GM23338 (cell line): Measurements from ENCODE around the gene PTPRB. TPM values are rescaled to one million over a fixed set of nuclear protein-coding genes. Genes with fewer than 3 reads are reported as not detected.

Experiments used
- ATAC-seq: fragments of 200-7000 bp; cut with Tn5 transposase; 3 replicates; pipeline ENCODE4 v1.9.1; 2020
- DNase-seq: peaks from one replicate; pipeline ENCODE4 v3.0.0-alpha.2; 2015; ENCODE audit warnings: low spot score
- H2AFZ ChIP-seq: fragments of 200-600 bp; sonication (generic); 2 replicates; pipeline ENCODE4 v1.8.0; 2016; ENCODE audit warnings: antibody characterized with exemption, mild to moderate bottlenecking, moderate library complexity
- H3F3A ChIP-seq: fragments of 200-600 bp; sonication (generic); replicated peaks from 2 replicates; pipeline ENCODE4 v1.8.0; 2017; ENCODE audit warnings: antibody characterized with exemption, mixed run types, low read depth
- H3K27ac ChIP-seq: fragments of 200-600 bp; sonication (generic); 2 replicates; pipeline ENCODE4 v1.6.1; 2016; ENCODE audit warnings: low read depth
- H3K27me3 ChIP-seq: fragments of 200-600 bp; sonication (generic); 2 replicates; pipeline ENCODE4 v1.8.0; 2016; ENCODE audit warnings: mild to moderate bottlenecking, mixed run types, moderate library complexity; ENCODE audit not compliant: insufficient read depth
- H3K36me3 ChIP-seq: fragments of 200-600 bp; sonication (generic); 2 replicates; pipeline ENCODE4 v1.8.0; 2016; ENCODE audit warnings: mild to moderate bottlenecking; ENCODE audit not compliant: insufficient read depth
- H3K4me1 ChIP-seq: fragments of 200-600 bp; sonication (generic); 2 replicates; pipeline ENCODE4 v1.8.0; 2016; ENCODE audit warnings: mild to moderate bottlenecking, moderate library complexity; ENCODE audit not compliant: insufficient read depth
- H3K4me2 ChIP-seq: fragments of 200-600 bp; sonication (generic); 2 replicates; pipeline ENCODE4 v1.7.1; 2017; ENCODE audit warnings: mixed run types
- H3K4me3 ChIP-seq: fragments of 200-600 bp; sonication (generic); 2 replicates; pipeline ENCODE4 v1.6.1; 2016; ENCODE audit warnings: mixed run types
- H3K79me2 ChIP-seq: fragments of 200-600 bp; sonication (generic); replicated peaks from 2 replicates; pipeline ENCODE4 v1.8.0; 2017; ENCODE audit warnings: mild to moderate bottlenecking; ENCODE audit not compliant: insufficient read depth
- H3K9me2 ChIP-seq: fragments of 200-600 bp; sonication (generic); 2 replicates; pipeline ENCODE4 v1.8.0; 2017; ENCODE audit not compliant: insufficient read depth
- H4K20me1 ChIP-seq: fragments of 200-600 bp; sonication (generic); replicated peaks from 2 replicates; pipeline ENCODE4 v1.8.0; 2017; ENCODE audit warnings: mild to moderate bottlenecking; ENCODE audit not compliant: insufficient read depth
- H3K27ac Mint-ChIP-seq: 2 replicates; pipeline ENCODE4 v1.8.0; 2020; ENCODE audit warnings: inconsistent platforms, mild to moderate bottlenecking, moderate library complexity, mixed read lengths
- H3K27me3 Mint-ChIP-seq: 3 replicates; pipeline ENCODE4 v1.8.0; 2022; ENCODE audit warnings: low read depth, mild to moderate bottlenecking, moderate library complexity, mixed read lengths, inconsistent platforms; ENCODE audit not compliant: insufficient read depth, poor library complexity
- H3K36me3 Mint-ChIP-seq: 3 replicates; pipeline ENCODE4 v1.8.0; 2021; ENCODE audit warnings: low read depth, mild to moderate bottlenecking, inconsistent platforms, moderate library complexity, mixed read lengths
- H3K4me1 Mint-ChIP-seq: 3 replicates; pipeline ENCODE4 v1.8.0; 2020; ENCODE audit warnings: mild to moderate bottlenecking, inconsistent platforms, mixed read lengths
- H3K4me3 Mint-ChIP-seq: 3 replicates; pipeline ENCODE4 v1.8.0; 2021; ENCODE audit warnings: moderate library complexity, mild to moderate bottlenecking, inconsistent platforms, mixed read lengths
- H3K9me3 Mint-ChIP-seq: 3 replicates; pipeline ENCODE4 v1.8.0; 2020; ENCODE audit warnings: moderate library complexity, mild to moderate bottlenecking, inconsistent platforms, mixed read lengths
- CREB1 ChIP-seq: fragments of 250-450 bp; sonication (Bioruptor Pico); IDR thresholded peaks from 2 replicates; pipeline ENCODE4 v1.5.0; 2020; ENCODE audit warnings: low read depth, mild to moderate bottlenecking, moderate library complexity
- ETS1 ChIP-seq: IDR thresholded peaks from 2 replicates; pipeline ENCODE4 v1.6.1; 2016; ENCODE audit warnings: antibody characterized with exemption
- JUNB ChIP-seq: IDR thresholded peaks from one replicate; pipeline ENCODE4 v1.6.1; 2016; ENCODE audit warnings: antibody characterized with exemption; ENCODE audit not compliant: unreplicated experiment
- NANOG ChIP-seq: IDR thresholded peaks from 2 replicates; pipeline ENCODE4 v1.6.1; 2016; ENCODE audit warnings: antibody characterized with exemption, borderline replicate concordance
- POLR2AphosphoS5 ChIP-seq: IDR thresholded peaks from 2 replicates; pipeline ENCODE4 v1.6.1; 2016; ENCODE audit warnings: antibody characterized with exemption, low read depth
- STAT1 ChIP-seq: IDR thresholded peaks from one replicate; pipeline ENCODE4 v1.6.1; 2016; ENCODE audit warnings: antibody characterized with exemption; ENCODE audit not compliant: unreplicated experiment
- ZNF114 ChIP-seq: fragments of 250-450 bp; sonication (Bioruptor Pico); IDR thresholded peaks from 2 replicates; pipeline ENCODE4 v1.5.0; 2020; ENCODE audit warnings: mild to moderate bottlenecking, moderate library complexity
- polyA plus RNA-seq: library from polyadenylated mRNA; unstranded; fragments of >200 nt; fragmentation: Nextera tagmentation; extraction: Ambion mirVana; gene quantifications from 2 replicates; pipeline ENCODE4 v1.2.1, GENCODE V29; 2016
- total RNA-seq: library from RNA; depleted of rRNA; stranded (reverse); fragments of >200 nt; shearing (Covaris generic); gene quantifications from 2 replicates; pipeline ENCODE4 v1.2.3, GENCODE V29; 2014
- TF ChIP-seq, protein P1 (sequence below): fragments of 250-450 bp; sonication (Bioruptor Pico); IDR thresholded peaks from 2 replicates; pipeline ENCODE4 v1.5.0; 2020; ENCODE audit warnings: mild to moderate bottlenecking, moderate library complexity
- TF ChIP-seq, protein P2 (sequence below), 2 experiments: fragments of 200-600 bp in 1 of 2; sonication (generic) in 1 of 2; conservative IDR thresholded peaks; 2 replicates each; pipeline versions ENCODE4 v1.5.1 to v1.6.1; 2016 to 2017; ENCODE audit warnings: antibody characterized with exemption in 2 of 2, low read depth in 2 of 2, mild to moderate bottlenecking in 2 of 2, moderate library complexity in 1 of 2

PTPRB gene
- total and polyA plus RNA-seq, 2 experiments from 2014 or later: 0.13 to 1.7 TPM

DNA sequence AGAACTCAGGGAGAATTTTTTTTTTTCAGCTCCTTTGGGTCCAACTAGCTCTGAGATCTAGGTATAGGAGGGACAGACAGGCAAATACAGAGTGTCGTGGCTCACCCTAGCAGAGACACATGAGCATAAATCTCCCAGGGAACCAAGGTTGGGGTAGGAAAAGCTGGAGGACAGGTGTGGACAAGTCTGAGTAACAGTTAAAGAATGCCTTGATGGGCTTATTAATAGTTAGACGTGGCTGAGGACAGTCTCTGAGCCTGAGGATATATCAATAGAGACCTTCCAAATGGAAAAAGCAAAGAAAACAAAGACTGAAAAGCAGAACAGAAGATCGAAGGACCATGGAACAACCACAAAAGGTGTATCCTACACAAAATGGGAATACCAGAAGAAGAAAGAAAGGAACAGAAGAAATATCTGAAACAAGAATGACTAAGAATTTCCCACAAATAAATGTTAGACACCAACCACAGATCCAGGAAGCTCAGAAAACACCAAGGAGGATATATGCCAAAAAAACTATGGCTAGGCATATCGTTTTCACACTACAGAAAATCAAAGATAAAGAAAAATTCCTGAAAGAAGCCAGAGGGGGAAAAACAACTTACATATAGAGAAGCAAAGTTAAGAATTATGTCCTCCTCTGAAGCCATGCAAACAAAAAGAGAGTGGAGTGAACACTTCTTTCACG, 80.9 kb downstream of the PTPRB start:
- Histone ChIP-seq H2AFZ (no peak overlapping the region), H3K9me2 (no peaks in the 10 kb centered on the region; the same call in 1 of the 2 replicates), H3K4me3 (no peak overlapping the region), H3F3A (no peaks in the 10 kb centered on the region), H3K4me1 (peaks cover 9% of the 10 kb centered on the region; the same call in 1 of the 2 replicates), H3K4me2 (no peak overlapping the region), H3K27ac (no peak overlapping the region), H3K79me2 (no peaks in the 10 kb centered on the region), H4K20me1 (no peaks in the 10 kb centered on the region), H3K36me3 (no peaks in the 10 kb centered on the region), H3K27me3 (no peaks in the 10 kb centered on the region)
- H3K36me3 Mint-ChIP-seq: no peaks in the 10 kb centered on the region
- H3K9me3 Mint-ChIP-seq: no peaks in the 10 kb centered on the region
- no peaks in the 10 kb centered on the region for H3K27me3 Mint-ChIP-seq
- no peak overlapping the region for H3K27ac Mint-ChIP-seq
- DNase-seq (no peak), ATAC-seq (no peak)
- no peak for TF ChIP-seq ZNF114 (CRISPR knock-in tag)
- TF ChIP-seq, protein P1, sequence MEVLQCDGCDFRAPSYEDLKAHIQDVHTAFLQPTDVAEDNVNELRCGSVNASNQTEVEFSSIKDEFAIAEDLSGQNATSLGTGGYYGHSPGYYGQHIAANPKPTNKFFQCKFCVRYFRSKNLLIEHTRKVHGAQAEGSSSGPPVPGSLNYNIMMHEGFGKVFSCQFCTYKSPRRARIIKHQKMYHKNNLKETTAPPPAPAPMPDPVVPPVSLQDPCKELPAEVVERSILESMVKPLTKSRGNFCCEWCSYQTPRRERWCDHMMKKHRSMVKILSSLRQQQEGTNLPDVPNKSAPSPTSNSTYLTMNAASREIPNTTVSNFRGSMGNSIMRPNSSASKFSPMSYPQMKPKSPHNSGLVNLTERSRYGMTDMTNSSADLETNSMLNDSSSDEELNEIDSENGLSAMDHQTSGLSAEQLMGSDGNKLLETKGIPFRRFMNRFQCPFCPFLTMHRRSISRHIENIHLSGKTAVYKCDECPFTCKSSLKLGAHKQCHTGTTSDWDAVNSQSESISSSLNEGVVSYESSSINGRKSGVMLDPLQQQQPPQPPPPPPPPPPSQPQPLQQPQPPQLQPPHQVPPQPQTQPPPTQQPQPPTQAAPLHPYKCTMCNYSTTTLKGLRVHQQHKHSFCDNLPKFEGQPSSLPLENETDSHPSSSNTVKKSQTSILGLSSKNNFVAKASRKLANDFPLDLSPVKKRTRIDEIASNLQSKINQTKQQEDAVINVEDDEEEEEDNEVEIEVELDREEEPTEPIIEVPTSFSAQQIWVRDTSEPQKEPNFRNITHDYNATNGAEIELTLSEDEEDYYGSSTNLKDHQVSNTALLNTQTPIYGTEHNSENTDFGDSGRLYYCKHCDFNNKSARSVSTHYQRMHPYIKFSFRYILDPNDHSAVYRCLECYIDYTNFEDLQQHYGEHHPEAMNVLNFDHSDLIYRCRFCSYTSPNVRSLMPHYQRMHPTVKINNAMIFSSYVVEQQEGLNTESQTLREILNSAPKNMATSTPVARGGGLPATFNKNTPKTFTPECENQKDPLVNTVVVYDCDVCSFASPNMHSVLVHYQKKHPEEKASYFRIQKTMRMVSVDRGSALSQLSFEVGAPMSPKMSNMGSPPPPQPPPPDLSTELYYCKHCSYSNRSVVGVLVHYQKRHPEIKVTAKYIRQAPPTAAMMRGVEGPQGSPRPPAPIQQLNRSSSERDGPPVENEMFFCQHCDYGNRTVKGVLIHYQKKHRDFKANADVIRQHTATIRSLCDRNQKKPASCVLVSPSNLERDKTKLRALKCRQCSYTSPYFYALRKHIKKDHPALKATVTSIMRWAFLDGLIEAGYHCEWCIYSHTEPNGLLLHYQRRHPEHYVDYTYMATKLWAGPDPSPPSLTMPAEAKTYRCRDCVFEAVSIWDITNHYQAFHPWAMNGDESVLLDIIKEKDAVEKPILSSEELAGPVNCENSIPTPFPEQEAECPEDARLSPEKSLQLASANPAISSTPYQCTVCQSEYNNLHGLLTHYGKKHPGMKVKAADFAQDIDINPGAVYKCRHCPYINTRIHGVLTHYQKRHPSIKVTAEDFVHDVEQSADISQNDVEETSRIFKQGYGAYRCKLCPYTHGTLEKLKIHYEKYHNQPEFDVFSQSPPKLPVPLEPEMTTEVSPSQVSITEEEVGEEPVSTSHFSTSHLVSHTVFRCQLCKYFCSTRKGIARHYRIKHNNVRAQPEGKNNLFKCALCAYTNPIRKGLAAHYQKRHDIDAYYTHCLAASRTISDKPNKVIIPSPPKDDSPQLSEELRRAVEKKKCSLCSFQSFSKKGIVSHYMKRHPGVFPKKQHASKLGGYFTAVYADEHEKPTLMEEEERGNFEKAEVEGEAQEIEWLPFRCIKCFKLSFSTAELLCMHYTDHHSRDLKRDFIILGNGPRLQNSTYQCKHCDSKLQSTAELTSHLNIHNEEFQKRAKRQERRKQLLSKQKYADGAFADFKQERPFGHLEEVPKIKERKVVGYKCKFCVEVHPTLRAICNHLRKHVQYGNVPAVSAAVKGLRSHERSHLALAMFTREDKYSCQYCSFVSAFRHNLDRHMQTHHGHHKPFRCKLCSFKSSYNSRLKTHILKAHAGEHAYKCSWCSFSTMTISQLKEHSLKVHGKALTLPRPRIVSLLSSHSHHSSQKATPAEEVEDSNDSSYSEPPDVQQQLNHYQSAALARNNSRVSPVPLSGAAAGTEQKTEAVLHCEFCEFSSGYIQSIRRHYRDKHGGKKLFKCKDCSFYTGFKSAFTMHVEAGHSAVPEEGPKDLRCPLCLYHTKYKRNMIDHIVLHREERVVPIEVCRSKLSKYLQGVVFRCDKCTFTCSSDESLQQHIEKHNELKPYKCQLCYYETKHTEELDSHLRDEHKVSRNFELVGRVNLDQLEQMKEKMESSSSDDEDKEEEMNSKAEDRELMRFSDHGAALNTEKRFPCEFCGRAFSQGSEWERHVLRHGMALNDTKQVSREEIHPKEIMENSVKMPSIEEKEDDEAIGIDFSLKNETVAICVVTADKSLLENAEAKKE (CRISPR knock-in tag): no peak
- TF ChIP-seq CREB1 (CRISPR knock-in tag): no peak
- TF ChIP-seq, protein P2, sequence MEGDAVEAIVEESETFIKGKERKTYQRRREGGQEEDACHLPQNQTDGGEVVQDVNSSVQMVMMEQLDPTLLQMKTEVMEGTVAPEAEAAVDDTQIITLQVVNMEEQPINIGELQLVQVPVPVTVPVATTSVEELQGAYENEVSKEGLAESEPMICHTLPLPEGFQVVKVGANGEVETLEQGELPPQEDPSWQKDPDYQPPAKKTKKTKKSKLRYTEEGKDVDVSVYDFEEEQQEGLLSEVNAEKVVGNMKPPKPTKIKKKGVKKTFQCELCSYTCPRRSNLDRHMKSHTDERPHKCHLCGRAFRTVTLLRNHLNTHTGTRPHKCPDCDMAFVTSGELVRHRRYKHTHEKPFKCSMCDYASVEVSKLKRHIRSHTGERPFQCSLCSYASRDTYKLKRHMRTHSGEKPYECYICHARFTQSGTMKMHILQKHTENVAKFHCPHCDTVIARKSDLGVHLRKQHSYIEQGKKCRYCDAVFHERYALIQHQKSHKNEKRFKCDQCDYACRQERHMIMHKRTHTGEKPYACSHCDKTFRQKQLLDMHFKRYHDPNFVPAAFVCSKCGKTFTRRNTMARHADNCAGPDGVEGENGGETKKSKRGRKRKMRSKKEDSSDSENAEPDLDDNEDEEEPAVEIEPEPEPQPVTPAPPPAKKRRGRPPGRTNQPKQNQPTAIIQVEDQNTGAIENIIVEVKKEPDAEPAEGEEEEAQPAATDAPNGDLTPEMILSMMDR (conservative IDR thresholded peaks at IDR 0.05; ENCODE audit: low read depth in 2 of 2): no peak
- no peak for TF ChIP-seq STAT1
- no peak for TF ChIP-seq NANOG
- TF ChIP-seq JUNB: no peak
- TF ChIP-seq ETS1: no peak
- no peak for TF ChIP-seq POLR2AphosphoS5
- peaks cover 5% of the 10 kb centered on the region; the same call in 2 of the 3 replicates for H3K4me1 Mint-ChIP-seq
- H3K4me3 Mint-ChIP-seq: no peak overlapping the region
